ENCODE results near the gene IP6K3.

DNA sequence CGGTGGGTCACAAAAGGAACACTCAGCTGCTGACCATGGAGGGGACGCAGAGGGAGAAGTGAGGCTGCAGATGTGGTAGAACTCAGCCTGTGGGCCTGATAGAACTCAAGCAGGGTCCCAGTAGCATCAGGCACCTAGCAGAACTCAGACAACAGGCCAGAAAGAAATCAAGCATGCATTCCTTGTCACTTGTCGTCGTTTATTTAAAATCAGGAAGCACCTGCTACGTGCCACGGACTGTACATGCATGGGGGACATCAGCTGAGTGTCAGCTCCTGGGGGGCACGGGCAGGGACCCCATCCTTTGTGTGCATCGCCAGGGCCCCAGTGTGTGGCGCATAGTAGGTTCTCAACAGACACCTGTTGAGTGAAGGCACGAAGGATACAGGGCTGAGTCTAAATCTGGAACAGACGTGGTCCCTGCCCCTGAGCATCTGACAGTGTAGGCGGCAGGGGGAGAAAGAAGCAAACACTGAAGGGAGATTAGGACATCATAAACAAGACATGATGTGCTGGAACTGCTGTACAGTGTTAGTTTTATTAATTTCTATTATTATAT lies 67.7 kb downstream of the IP6K3 start:
- TF ChIP-seq, protein P1, sequence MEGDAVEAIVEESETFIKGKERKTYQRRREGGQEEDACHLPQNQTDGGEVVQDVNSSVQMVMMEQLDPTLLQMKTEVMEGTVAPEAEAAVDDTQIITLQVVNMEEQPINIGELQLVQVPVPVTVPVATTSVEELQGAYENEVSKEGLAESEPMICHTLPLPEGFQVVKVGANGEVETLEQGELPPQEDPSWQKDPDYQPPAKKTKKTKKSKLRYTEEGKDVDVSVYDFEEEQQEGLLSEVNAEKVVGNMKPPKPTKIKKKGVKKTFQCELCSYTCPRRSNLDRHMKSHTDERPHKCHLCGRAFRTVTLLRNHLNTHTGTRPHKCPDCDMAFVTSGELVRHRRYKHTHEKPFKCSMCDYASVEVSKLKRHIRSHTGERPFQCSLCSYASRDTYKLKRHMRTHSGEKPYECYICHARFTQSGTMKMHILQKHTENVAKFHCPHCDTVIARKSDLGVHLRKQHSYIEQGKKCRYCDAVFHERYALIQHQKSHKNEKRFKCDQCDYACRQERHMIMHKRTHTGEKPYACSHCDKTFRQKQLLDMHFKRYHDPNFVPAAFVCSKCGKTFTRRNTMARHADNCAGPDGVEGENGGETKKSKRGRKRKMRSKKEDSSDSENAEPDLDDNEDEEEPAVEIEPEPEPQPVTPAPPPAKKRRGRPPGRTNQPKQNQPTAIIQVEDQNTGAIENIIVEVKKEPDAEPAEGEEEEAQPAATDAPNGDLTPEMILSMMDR (IDR thresholded peaks at IDR 0.05): no peak
- TF ChIP-seq POLR2AphosphoS5 (IDR thresholded peaks at IDR 0.05) (no peak), POLR2A (IDR thresholded peaks at IDR 0.05) (no peak)
